ENCODE results near the gene MUC20. TPM values are rescaled to one million over a fixed set of nuclear protein-coding genes. Genes with fewer than 3 reads are reported as not detected.
"Not testable (repeated sequence)": the region's sequence is repeated elsewhere in the genome, so short reads cannot be mapped to it uniquely, and the experiment has no call there.

Gene MUC20
- total RNA-seq, 1 donor from 2014 or later, result not detected

- H3K4me3 Mint-ChIP-seq (ENCODE audit: unreplicated experiment), result no peak overlapping the region
- peaks cover 13% of the 10 kb centered on the region for H3K27me3 Mint-ChIP-seq (ENCODE audit: unreplicated experiment)
- no peak for TF ChIP-seq CTCF (IDR thresholded peaks at IDR 0.05; ENCODE audit: partially characterized antibody, unreplicated experiment)
- peaks cover 14% of the 10 kb centered on the region for H3K9me3 Mint-ChIP-seq (ENCODE audit: unreplicated experiment)
- no peaks in the 10 kb centered on the region for H3K36me3 Mint-ChIP-seq (ENCODE audit: unreplicated experiment)
- H3K27ac Mint-ChIP-seq (ENCODE audit: unreplicated experiment), result peak overlapping the region; percentile 10
- H3K4me1 Mint-ChIP-seq (ENCODE audit: low read depth, unreplicated experiment), result peaks cover 29% of the 10 kb centered on the region
- no peak for DNase-seq
Observed at GRCh38 chr3:195735036-195735695, 14.4 kb downstream of the MUC20 start.

- TF ChIP-seq CTCF (IDR thresholded peaks at IDR 0.05; ENCODE audit: partially characterized antibody, unreplicated experiment), result no peak
- DNase-seq, result no peak
- Mint-ChIP-seq H3K9me3 (ENCODE audit: unreplicated experiment) (peaks cover 10% of the 10 kb centered on the region), H3K4me3 (ENCODE audit: unreplicated experiment) (no peak overlapping the region), H3K36me3 (ENCODE audit: unreplicated experiment) (no peaks in the 10 kb centered on the region), H3K27ac (ENCODE audit: unreplicated experiment) (no peak overlapping the region), H3K4me1 (ENCODE audit: low read depth, unreplicated experiment) (peaks cover 20% of the 10 kb centered on the region), H3K27me3 (ENCODE audit: unreplicated experiment) (peaks cover 9% of the 10 kb centered on the region)
Observed at GRCh38 chr3:195736866-195737490, 16.2 kb downstream of the MUC20 start.

- peaks cover 18% of the 10 kb centered on the region for H3K4me1 Mint-ChIP-seq (ENCODE audit: low read depth, unreplicated experiment)
- not testable (repeated sequence) for H3K27ac Mint-ChIP-seq (ENCODE audit: unreplicated experiment); H3K9me3 Mint-ChIP-seq (ENCODE audit: unreplicated experiment); H3K4me3 Mint-ChIP-seq (ENCODE audit: unreplicated experiment); DNase-seq; H3K27me3 Mint-ChIP-seq (ENCODE audit: unreplicated experiment); H3K36me3 Mint-ChIP-seq (ENCODE audit: unreplicated experiment)
Observed at GRCh38 chr3:195737782-195738181, 17.0 kb downstream of the MUC20 start.

GRCh38 chr3:195738274-195739044 is 17.7 kb downstream of the MUC20 start:
- DNase-seq, result no peak
- no peak overlapping the region for H3K27ac Mint-ChIP-seq (ENCODE audit: unreplicated experiment)
- TF ChIP-seq CTCF (IDR thresholded peaks at IDR 0.05; ENCODE audit: partially characterized antibody, unreplicated experiment), result no peak
- H3K4me3 Mint-ChIP-seq (ENCODE audit: unreplicated experiment), result no peak overlapping the region
- H3K9me3 Mint-ChIP-seq (ENCODE audit: unreplicated experiment), result peaks cover 2% of the 10 kb centered on the region
- H3K27me3 Mint-ChIP-seq (ENCODE audit: unreplicated experiment), result peaks cover 2% of the 10 kb centered on the region
- H3K36me3 Mint-ChIP-seq (ENCODE audit: unreplicated experiment), result no peaks in the 10 kb centered on the region
- H3K4me1 Mint-ChIP-seq (ENCODE audit: low read depth, unreplicated experiment), result peaks cover 11% of the 10 kb centered on the region

GRCh38 chr3:195739561-195740111 is 18.9 kb downstream of the MUC20 start:
- Mint-ChIP-seq H3K9me3 (ENCODE audit: unreplicated experiment) (no peaks in the 10 kb centered on the region), H3K4me1 (ENCODE audit: low read depth, unreplicated experiment) (peaks cover 9% of the 10 kb centered on the region)
- TF ChIP-seq CTCF (IDR thresholded peaks at IDR 0.05; ENCODE audit: partially characterized antibody, unreplicated experiment), result no peak

More at GRCh38 chr3:195739561-195740111, 18.9 kb downstream of the MUC20 start:
- H3K4me3 Mint-ChIP-seq (ENCODE audit: unreplicated experiment), result no peak overlapping the region
- no peaks in the 10 kb centered on the region for H3K36me3 Mint-ChIP-seq (ENCODE audit: unreplicated experiment)
- H3K27ac Mint-ChIP-seq (ENCODE audit: unreplicated experiment), result no peak overlapping the region
- DNase-seq, result no peak
- no peaks in the 10 kb centered on the region for H3K27me3 Mint-ChIP-seq (ENCODE audit: unreplicated experiment)

Data from glutamatergic neuron (in vitro differentiated cells).